Measurements from ENCODE around the gene ADAMTS14.

The ADAMTS14 gene

GRCh38 chr10:70773965-70774809 lies 101.9 kb downstream of the ADAMTS14 start:
- Histone ChIP-seq H3K4me3 (ENCODE audit: low read length) (no peak overlapping the region), H3K79me2 (ENCODE audit: control insufficient read depth, low read length) (no peaks in the 10 kb centered on the region), H3K4me2 (ENCODE audit: low read length) (no peak overlapping the region), H3K9me2 (replicated peaks; ENCODE audit: control insufficient read depth, low read length) (no peaks in the 10 kb centered on the region), H4K20me1 (ENCODE audit: control insufficient read depth, insufficient read depth, low read depth, low read length) (no peaks in the 10 kb centered on the region), H3K27ac (ENCODE audit: low read depth, low read length) (no peak overlapping the region), H3K36me3 (ENCODE audit: control insufficient read depth, low read length) (no peaks in the 10 kb centered on the region), H3K9me3 (ENCODE audit: control insufficient read depth, insufficient read depth, low read length) (no peaks in the 10 kb centered on the region), H3K4me1 (ENCODE audit: control insufficient read depth, low read length) (no peaks in the 10 kb centered on the region), H3F3A (ENCODE audit: control insufficient read depth, insufficient read depth) (no peaks in the 10 kb centered on the region), H3K27me3 (ENCODE audit: control insufficient read depth, low read length) (no peaks in the 10 kb centered on the region)
- no peak for TF ChIP-seq CTCF (IDR thresholded peaks at IDR 0.05; ENCODE audit: low read depth, low read length, poor library complexity, severe bottlenecking)
- no peak for TF ChIP-seq EZH2phosphoT487 (IDR thresholded peaks at IDR 0.05; ENCODE audit: borderline replicate concordance, low read length)

- H3K9me2 ChIP-seq (replicated peaks; ENCODE audit: control insufficient read depth, low read length) = no peaks in the 10 kb centered on the region
- H3K4me2 ChIP-seq (ENCODE audit: low read length) = no peak overlapping the region
- no peaks in the 10 kb centered on the region for H3K9me3 ChIP-seq (ENCODE audit: control insufficient read depth, insufficient read depth, low read length)
- H3K27me3 ChIP-seq (ENCODE audit: control insufficient read depth, low read length) = no peaks in the 10 kb centered on the region
- TF ChIP-seq EZH2phosphoT487 (IDR thresholded peaks at IDR 0.05; ENCODE audit: borderline replicate concordance, low read length) (no peak), CTCF (IDR thresholded peaks at IDR 0.05; ENCODE audit: low read depth, low read length, poor library complexity, severe bottlenecking) (no peak)
- no peak overlapping the region for H3K27ac ChIP-seq (ENCODE audit: low read depth, low read length)
- no peaks in the 10 kb centered on the region for H3K79me2 ChIP-seq (ENCODE audit: control insufficient read depth, low read length)
- H3K36me3 ChIP-seq (ENCODE audit: control insufficient read depth, low read length) = no peaks in the 10 kb centered on the region
- no peaks in the 10 kb centered on the region for H3K4me1 ChIP-seq (ENCODE audit: control insufficient read depth, low read length)
- H3K4me3 ChIP-seq (ENCODE audit: low read length) = no peak overlapping the region
- H4K20me1 ChIP-seq (ENCODE audit: control insufficient read depth, insufficient read depth, low read depth, low read length) = no peaks in the 10 kb centered on the region
- no peaks in the 10 kb centered on the region for H3F3A ChIP-seq (ENCODE audit: control insufficient read depth, insufficient read depth)
These were observed 102.7 kb downstream of the ADAMTS14 start for GRCh38 chr10:70774810-70775678.

- Histone ChIP-seq H4K20me1 (ENCODE audit: control insufficient read depth, insufficient read depth, low read depth, low read length) (no peaks in the 10 kb centered on the region), H3K27me3 (ENCODE audit: control insufficient read depth, low read length) (no peaks in the 10 kb centered on the region)
- no peak for TF ChIP-seq EZH2phosphoT487 (IDR thresholded peaks at IDR 0.05; ENCODE audit: borderline replicate concordance, low read length)
These were observed 103.6 kb downstream of the ADAMTS14 start for GRCh38 chr10:70775679-70776454.

More at GRCh38 chr10:70775679-70776454, 103.6 kb downstream of the ADAMTS14 start:
- Histone ChIP-seq H3F3A (ENCODE audit: control insufficient read depth, insufficient read depth) (no peaks in the 10 kb centered on the region), H3K27ac (ENCODE audit: low read depth, low read length) (no peak overlapping the region), H3K79me2 (ENCODE audit: control insufficient read depth, low read length) (no peaks in the 10 kb centered on the region), H3K4me1 (ENCODE audit: control insufficient read depth, low read length) (no peaks in the 10 kb centered on the region), H3K4me3 (ENCODE audit: low read length) (no peak overlapping the region), H3K36me3 (ENCODE audit: control insufficient read depth, low read length) (no peaks in the 10 kb centered on the region), H3K9me3 (ENCODE audit: control insufficient read depth, insufficient read depth, low read length) (no peaks in the 10 kb centered on the region), H3K9me2 (replicated peaks; ENCODE audit: control insufficient read depth, low read length) (no peaks in the 10 kb centered on the region), H3K4me2 (ENCODE audit: low read length) (no peak overlapping the region)

Data from DOHH2 (cell line).